Stimulated activated naive B cell treated with anti-CD40 and anti-IgM and Interleukin-4, amounts not matched to agents 10 μg/mL and 1 μg/mL and 100 μg/mL, for 72 hours (primary cell): ENCODE results near the gene LTB4R.
A peak's percentile ranks its signal among the peaks of the same experiment; 100 is the strongest.
"Not testable (repeated sequence)": the region's sequence is repeated elsewhere in the genome, so short reads cannot be mapped to it uniquely, and the experiment has no call there.

Experiments used
- ATAC-seq, 2 donors: fragments of 150-1000 bp; cut with Tn5 transposase; replicated peaks; 2 replicates each; pipeline ENCODE4 v1.10.0; 2021; ENCODE audit warnings: moderate library complexity in 1 of 2
- DNase-seq: peaks from one replicate; pipeline ENCODE4 v3.0.0; 2021
- H3K27ac Mint-ChIP-seq: one replicate; pipeline ENCODE4 v1.8.0; 2022; ENCODE audit warnings: mild to moderate bottlenecking, mixed read lengths
- H3K27me3 Mint-ChIP-seq, 2 donors: one replicate each; pipeline ENCODE4 v1.8.0; 2022; ENCODE audit warnings: mixed read lengths in 2 of 2
- H3K36me3 Mint-ChIP-seq, 2 donors: one replicate each; pipeline ENCODE4 v1.8.0; 2022; ENCODE audit warnings: mixed read lengths in 2 of 2, mild to moderate bottlenecking in 1 of 2
- H3K4me1 Mint-ChIP-seq, 2 donors: one replicate each; pipeline ENCODE4 v1.8.0; 2022; ENCODE audit warnings: mixed read lengths in 2 of 2, mild to moderate bottlenecking in 1 of 2
- H3K4me3 Mint-ChIP-seq, 2 donors: one replicate each; pipeline ENCODE4 v1.8.0; 2022; ENCODE audit warnings: mild to moderate bottlenecking in 2 of 2, mixed read lengths in 2 of 2, moderate library complexity in 1 of 2
- H3K9me3 Mint-ChIP-seq, 2 donors: one replicate each; pipeline ENCODE4 v1.8.0; 2022; ENCODE audit warnings: mixed read lengths in 2 of 2, mild to moderate bottlenecking in 1 of 2

The LTB4R gene

GRCh38 chr14:24343795-24344660 is 32.7 kb downstream of the LTB4R start:
- Mint-ChIP-seq H3K4me3 (no peak overlapping the region), H3K4me1 (peaks cover 6 to 12% of the 10 kb centered on the region in 2 donors), H3K27me3 (peaks cover 23 to 32% of the 10 kb centered on the region in 2 donors), H3K27ac (no peak overlapping the region), H3K36me3 (no peaks in the 10 kb centered on the region), H3K9me3 (no peaks in the 10 kb centered on the region)
- no peak for ATAC-seq
- DNase-seq, result no peak

GRCh38 chr14:24347134-24347533 is 35.8 kb downstream of the LTB4R start:
- Mint-ChIP-seq H3K4me1 (no peaks in the 10 kb centered on the region), H3K27ac (no peak overlapping the region), H3K9me3 (no peaks in the 10 kb centered on the region), H3K4me3 (no peak overlapping the region), H3K36me3 (no peaks in the 10 kb centered on the region), H3K27me3 (peaks cover 35 to 60% of the 10 kb centered on the region in 2 donors)
- no peak for DNase-seq
- no peak for ATAC-seq

DNA sequence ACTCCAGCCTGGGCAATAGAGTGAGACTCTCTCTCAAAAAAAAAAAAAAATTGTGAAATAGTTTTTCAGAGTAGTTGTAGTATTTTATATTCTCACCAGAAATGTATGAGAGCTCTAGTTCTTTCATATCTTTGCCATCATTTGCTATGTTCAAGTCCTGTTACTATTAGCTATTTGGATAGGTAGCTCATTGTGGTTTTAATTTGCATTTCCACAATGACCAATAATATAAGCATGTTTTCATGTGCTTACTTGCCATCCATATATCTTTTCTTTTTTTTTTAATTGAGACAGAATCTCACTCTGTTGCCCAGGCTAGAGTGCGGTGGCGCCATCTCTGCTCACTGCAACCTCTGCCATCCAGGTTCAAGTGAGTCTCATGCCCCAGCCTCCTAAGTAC is 36.9 kb downstream of the LTB4R start:
- no peak for DNase-seq
- ATAC-seq, result no peak
- H3K4me1 Mint-ChIP-seq, result no peaks in the 10 kb centered on the region
- H3K27ac Mint-ChIP-seq, result no peak overlapping the region
- H3K9me3 Mint-ChIP-seq, result no peaks in the 10 kb centered on the region
- H3K36me3 Mint-ChIP-seq, result no peaks in the 10 kb centered on the region
- H3K4me3 Mint-ChIP-seq, result no peak overlapping the region
- H3K27me3 Mint-ChIP-seq, result peaks cover 36 to 69% of the 10 kb centered on the region in 2 donors

GRCh38 chr14:24349742-24350141 is 38.4 kb downstream of the LTB4R start:
- H3K27me3 Mint-ChIP-seq, result peaks cover 43 to 74% of the 10 kb centered on the region in 2 donors
- no peak for ATAC-seq

GRCh38 chr14:24351517-24351916 is 40.2 kb downstream of the LTB4R start:
- ATAC-seq, result no peak
- Mint-ChIP-seq H3K27me3 (peaks cover 33 to 58% of the 10 kb centered on the region in 2 donors), H3K9me3 (no peaks in the 10 kb centered on the region), H3K4me3 (no peak overlapping the region), H3K36me3 (no peaks in the 10 kb centered on the region), H3K27ac (no peak overlapping the region), H3K4me1 (no peaks in the 10 kb centered on the region)
- DNase-seq, result no peak

More at GRCh38 chr14:24349742-24350141, 38.4 kb downstream of the LTB4R start:
- H3K4me3 Mint-ChIP-seq, result no peak overlapping the region
- H3K36me3 Mint-ChIP-seq, result no peaks in the 10 kb centered on the region
- H3K9me3 Mint-ChIP-seq, result no peaks in the 10 kb centered on the region
- no peak overlapping the region for H3K27ac Mint-ChIP-seq
- no peaks in the 10 kb centered on the region for H3K4me1 Mint-ChIP-seq
- DNase-seq, result no peak

DNA sequence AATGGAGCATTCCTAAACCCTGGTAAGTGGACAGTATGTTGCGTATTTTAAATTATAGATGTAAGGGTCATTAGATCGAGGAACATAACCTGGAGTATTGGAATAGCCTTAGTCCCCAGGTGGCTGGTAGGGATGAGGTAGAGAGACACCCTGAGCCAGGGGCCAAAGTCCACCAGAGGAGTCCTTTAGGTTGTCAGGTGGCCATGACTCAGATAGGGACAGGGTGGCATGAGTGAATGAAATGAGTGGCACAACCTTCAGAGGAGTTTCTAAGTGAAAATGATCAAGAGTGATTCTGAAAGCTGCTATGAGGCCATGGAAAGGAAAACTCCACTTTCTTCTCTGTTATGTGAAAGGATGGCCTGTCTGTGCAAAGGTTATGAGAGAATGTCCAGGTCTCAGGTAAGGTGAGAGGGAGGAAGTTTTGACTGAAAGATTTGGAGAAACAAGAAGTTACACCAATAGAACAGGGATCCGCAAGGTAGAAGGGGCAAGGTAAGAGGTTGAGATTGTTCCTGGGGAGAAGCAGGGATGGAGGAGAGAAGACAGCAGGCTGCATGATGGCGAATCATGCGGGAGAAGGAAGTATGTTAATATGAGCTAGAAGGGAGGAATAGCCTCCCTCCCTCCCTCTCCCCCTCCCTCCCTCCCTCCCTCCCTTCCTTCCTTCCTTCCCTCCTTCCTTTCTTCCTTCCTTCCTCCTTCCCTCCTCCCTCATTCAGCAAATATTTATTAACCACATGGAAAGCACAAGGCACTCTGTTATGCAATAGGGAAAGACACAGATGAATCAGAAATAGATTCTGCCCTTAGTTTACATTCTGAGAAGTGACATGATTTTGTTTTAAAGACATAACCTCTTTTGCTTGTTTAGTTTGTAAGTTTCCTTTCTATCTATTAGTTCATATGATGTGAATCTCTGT is 42.5 kb downstream of the LTB4R start:
- Mint-ChIP-seq H3K4me3 (no peak overlapping the region), H3K27me3 (peaks cover 31 to 67% of the 10 kb centered on the region in 2 donors), H3K27ac (no peak overlapping the region), H3K9me3 (no peaks in the 10 kb centered on the region), H3K36me3 (no peaks in the 10 kb centered on the region), H3K4me1 (no peaks in the 10 kb centered on the region)
- ATAC-seq (peak; percentile 34 to 52), DNase-seq (no peak)

GRCh38 chr14:24354482-24354825 is 43.2 kb downstream of the LTB4R start:
- not testable (repeated sequence) for H3K36me3 Mint-ChIP-seq, H3K27ac Mint-ChIP-seq, H3K9me3 Mint-ChIP-seq, H3K4me1 Mint-ChIP-seq, H3K4me3 Mint-ChIP-seq, ATAC-seq, DNase-seq
- H3K27me3 Mint-ChIP-seq, result peaks cover 28 to 63% of the 10 kb centered on the region in 2 donors

DNA sequence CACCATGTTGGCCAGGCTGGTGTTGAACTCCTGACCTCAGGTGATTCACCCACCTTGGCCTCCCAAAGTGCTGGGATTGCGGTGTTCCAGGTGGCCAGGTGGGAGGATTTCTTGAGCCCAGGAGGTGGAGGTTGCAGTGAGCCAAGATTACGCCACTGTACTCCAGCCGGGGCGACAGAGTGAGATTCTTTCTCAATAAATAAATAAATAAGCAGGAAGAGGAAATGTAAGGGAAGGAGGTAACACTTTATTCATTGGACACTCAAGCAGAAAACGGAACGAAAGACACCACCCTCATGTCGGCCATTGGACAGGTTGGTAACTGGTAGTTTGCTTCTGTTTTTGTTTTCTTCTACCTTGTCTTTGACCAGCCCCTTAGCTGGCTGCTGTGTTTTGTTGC is 43.7 kb downstream of the LTB4R start:
- ATAC-seq (no peak), DNase-seq (no peak)
- no peak overlapping the region for H3K4me3 Mint-ChIP-seq
- H3K36me3 Mint-ChIP-seq, result no peaks in the 10 kb centered on the region
- no peaks in the 10 kb centered on the region for H3K9me3 Mint-ChIP-seq
- H3K4me1 Mint-ChIP-seq, result no peaks in the 10 kb centered on the region
- H3K27me3 Mint-ChIP-seq, result peaks cover 23 to 58% of the 10 kb centered on the region in 2 donors
- no peak overlapping the region for H3K27ac Mint-ChIP-seq

GRCh38 chr14:24356208-24356607 is 44.9 kb downstream of the LTB4R start:
- Mint-ChIP-seq H3K27ac (no peak overlapping the region), H3K4me1 (no peaks in the 10 kb centered on the region), H3K9me3 (no peaks in the 10 kb centered on the region), H3K27me3 (peaks cover 14 to 48% of the 10 kb centered on the region in 2 donors), H3K4me3 (no peak overlapping the region), H3K36me3 (no peaks in the 10 kb centered on the region)
- DNase-seq, result no peak
- ATAC-seq, result no peak

- H3K4me1 Mint-ChIP-seq, result peaks cover 0 to 5% of the 10 kb centered on the region in 2 donors
- H3K9me3 Mint-ChIP-seq, result no peaks in the 10 kb centered on the region
- H3K36me3 Mint-ChIP-seq, result no peaks in the 10 kb centered on the region
- ATAC-seq (no peak), DNase-seq (no peak)
- H3K27ac Mint-ChIP-seq, result no peak overlapping the region
- no peak overlapping the region for H3K4me3 Mint-ChIP-seq
- H3K27me3 Mint-ChIP-seq, result peaks cover 0 to 26% of the 10 kb centered on the region in 2 donors
Measured at GRCh38 chr14:24360281-24360680, 49.0 kb downstream of the LTB4R start.

DNA sequence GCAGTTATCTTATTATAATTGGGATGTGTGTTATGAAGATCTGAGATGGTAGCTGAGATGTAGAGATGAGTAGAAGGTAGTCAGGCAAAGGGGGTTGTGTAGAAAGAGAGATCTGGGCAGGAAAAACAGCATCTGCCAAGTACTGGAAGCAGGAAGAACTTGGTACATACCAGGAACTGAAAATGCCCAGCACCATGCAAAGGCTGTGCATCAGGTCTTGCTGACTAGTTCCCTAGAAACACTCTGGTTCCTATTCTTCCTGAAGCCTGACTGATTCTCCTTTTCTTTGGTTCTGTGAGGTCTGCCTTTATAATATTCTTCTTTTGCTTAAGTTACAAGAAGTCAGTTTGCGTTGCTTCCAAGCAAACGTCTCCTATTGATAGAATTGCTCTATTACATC is 50.0 kb downstream of the LTB4R start:
- no peak overlapping the region for H3K4me3 Mint-ChIP-seq
- peaks cover 0 to 26% of the 10 kb centered on the region in 2 donors for H3K27me3 Mint-ChIP-seq
- ATAC-seq (no peak), DNase-seq (no peak)
- H3K4me1 Mint-ChIP-seq, result peaks cover 6 to 15% of the 10 kb centered on the region in 2 donors
- no peak overlapping the region for H3K27ac Mint-ChIP-seq
- no peaks in the 10 kb centered on the region for H3K9me3 Mint-ChIP-seq
- no peaks in the 10 kb centered on the region for H3K36me3 Mint-ChIP-seq

DNA sequence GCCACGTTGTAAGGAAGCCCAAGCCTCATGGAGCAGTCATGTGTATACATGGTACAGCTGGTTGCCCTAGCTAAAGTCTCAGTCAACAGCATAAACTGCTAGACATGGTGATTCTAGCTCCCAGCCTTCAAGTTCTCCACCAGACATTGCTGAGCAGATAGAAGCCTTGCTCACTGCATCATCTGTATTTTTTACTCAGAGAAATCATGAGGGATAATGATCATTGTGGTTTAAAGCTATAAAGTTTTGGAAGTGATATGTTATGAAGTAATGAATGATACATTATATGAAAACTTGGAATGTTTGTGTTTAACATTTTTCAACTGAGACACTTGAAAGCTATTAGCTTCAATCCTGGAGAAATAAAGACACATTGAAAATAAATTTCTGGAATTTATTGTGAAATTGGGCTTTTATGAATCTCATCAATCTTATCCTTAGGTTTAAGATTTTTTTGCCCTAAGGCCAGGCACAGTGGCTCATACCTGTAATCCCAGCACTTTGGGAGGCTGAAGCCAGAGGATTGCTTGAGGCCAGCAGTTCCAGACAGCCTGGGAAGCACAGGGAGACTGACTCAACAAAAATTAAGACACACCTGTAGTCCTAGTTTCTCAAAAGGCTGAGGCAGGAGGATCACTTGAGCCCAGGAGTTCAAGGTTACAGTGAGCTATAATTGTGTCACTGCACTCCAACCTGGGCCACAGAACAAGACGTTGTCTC is 51.1 kb downstream of the LTB4R start:
- no peak overlapping the region for H3K4me3 Mint-ChIP-seq
- no peak for DNase-seq
- peaks cover 2 to 23% of the 10 kb centered on the region in 2 donors for H3K27me3 Mint-ChIP-seq
- no peaks in the 10 kb centered on the region for H3K9me3 Mint-ChIP-seq
- H3K27ac Mint-ChIP-seq, result no peak overlapping the region
- no peaks in the 10 kb centered on the region for H3K36me3 Mint-ChIP-seq
- H3K4me1 Mint-ChIP-seq, result peaks cover 13 to 26% of the 10 kb centered on the region in 2 donors
- no peak for ATAC-seq

DNA sequence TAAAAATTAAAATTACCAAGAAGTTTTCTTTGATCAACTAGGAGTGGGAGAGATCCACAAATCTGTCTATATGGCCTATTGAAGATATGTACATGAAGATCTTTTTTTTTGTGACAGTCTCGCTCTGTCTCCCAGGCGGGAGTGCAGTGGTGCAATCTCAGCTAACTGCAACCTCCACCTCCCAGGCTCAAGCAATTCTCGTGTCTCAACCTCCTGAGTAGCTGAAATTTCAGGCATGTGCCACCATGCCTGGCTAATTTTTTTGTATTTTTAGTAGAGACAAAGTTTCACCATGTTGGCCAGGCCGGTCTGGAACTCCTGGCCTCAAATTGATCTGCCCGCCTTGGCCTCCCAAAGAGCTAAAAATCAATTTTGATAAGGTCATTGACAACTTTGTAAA is 52.1 kb downstream of the LTB4R start:
- H3K4me1 Mint-ChIP-seq, result peaks cover 21 to 36% of the 10 kb centered on the region in 2 donors
- H3K9me3 Mint-ChIP-seq, result no peaks in the 10 kb centered on the region
- ATAC-seq, result no peak
- no peaks in the 10 kb centered on the region for H3K36me3 Mint-ChIP-seq
- no peak for DNase-seq
- H3K4me3 Mint-ChIP-seq, result no peak overlapping the region
- H3K27me3 Mint-ChIP-seq, result peaks cover 12 to 16% of the 10 kb centered on the region in 2 donors
- H3K27ac Mint-ChIP-seq, result no peak overlapping the region

DNA sequence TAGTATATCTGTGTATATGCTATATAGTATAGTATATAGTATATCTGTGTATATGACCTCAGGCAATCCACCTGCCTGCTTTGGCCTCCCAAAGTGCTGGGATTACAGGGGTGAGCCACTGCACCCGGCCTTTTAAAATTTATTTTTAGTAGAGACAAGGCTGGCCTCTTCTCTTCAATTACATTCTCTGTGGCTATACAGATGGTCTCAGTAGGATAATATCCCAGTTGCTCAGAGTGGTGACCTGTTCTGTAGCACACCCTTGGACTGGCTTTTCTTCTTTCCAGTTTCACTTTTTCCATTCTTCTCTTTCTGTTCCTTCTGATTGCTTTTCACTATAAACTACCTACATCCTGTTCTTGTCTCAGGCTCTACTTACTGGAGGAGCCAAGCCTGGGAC is 53.5 kb downstream of the LTB4R start:
- Mint-ChIP-seq H3K27me3 (peaks cover 12 to 13% of the 10 kb centered on the region in 2 donors), H3K27ac (no peak overlapping the region), H3K9me3 (no peaks in the 10 kb centered on the region), H3K36me3 (no peaks in the 10 kb centered on the region), H3K4me3 (no peak overlapping the region), H3K4me1 (peaks cover 26 to 38% of the 10 kb centered on the region in 2 donors)
- ATAC-seq (no peak), DNase-seq (no peak)
